Spinal cord (tissue), 10 donors: ENCODE measurements around the gene SGMS1. TPM values are rescaled to one million over a fixed set of nuclear protein-coding genes. Genes with fewer than 3 reads are reported as not detected.
"Not testable (repeated sequence)": the region's sequence is repeated elsewhere in the genome, so short reads cannot be mapped to it uniquely, and the experiment has no call there.

Source experiments
- DNase-seq, 6 donors: peaks; one replicate each; pipeline versions ENCODE4 v3.0.0 to v3.0.0-alpha.2; 2013 to 2015; ENCODE audit warnings: low spot score in 6 of 6, low read depth in 4 of 6
- H3K27ac ChIP-seq: one replicate; pipeline ENCODE4 v1.5.1; 2013; ENCODE audit warnings: low read depth, low read length, control low read depth
- H3K27me3 ChIP-seq: one replicate; pipeline ENCODE4 v1.6.1; 2013; ENCODE audit warnings: low read length; ENCODE audit not compliant: control insufficient read depth, insufficient read depth
- H3K36me3 ChIP-seq: one replicate; pipeline ENCODE4 v1.6.1; 2013; ENCODE audit warnings: low read length; ENCODE audit not compliant: control insufficient read depth, insufficient read depth
- H3K4me1 ChIP-seq: one replicate; pipeline ENCODE4 v1.6.1; 2013; ENCODE audit warnings: low read length; ENCODE audit not compliant: control insufficient read depth, insufficient read depth
- H3K4me3 ChIP-seq: one replicate; pipeline ENCODE4 v1.5.1; 2013; ENCODE audit warnings: low read depth, low read length, control low read depth
- H3K9me3 ChIP-seq: one replicate; pipeline ENCODE4 v1.6.1; 2013; ENCODE audit warnings: low read length; ENCODE audit not compliant: control insufficient read depth, insufficient read depth
- WGBS: methylation state at CpG from one replicate; pipeline ENCODE4 v1.1.5; 2013; ENCODE audit warnings: missing lambda C conversion rate; ENCODE audit not compliant: insufficient coverage; 5-methylcytosine and 5-hydroxymethylcytosine counted together
- polyA plus RNA-seq, 2 donors: library from polyadenylated mRNA; unstranded; fragments of 120-200 nt; gene quantifications; one replicate each; pipeline ENCODE4 v1.2.1, GENCODE V29; 2013; ENCODE audit not compliant: insufficient read length in 2 of 2
- total RNA-seq, 2 donors: library from RNA; depleted of rRNA in 1 of 2; stranded (reverse); fragments of 120-200 nt in 1 of 2; fragments of >200 nt in 1 of 2; gene quantifications; one replicate each; pipeline versions ENCODE4 v1.2.3 to v1.2.4, GENCODE V29; 2013 to 2014
- donor health status: healthy.

SGMS1 gene
- total and polyA plus RNA-seq, 4 donors, result 24.5 to 57.2 (median 40.5) TPM

DNA sequence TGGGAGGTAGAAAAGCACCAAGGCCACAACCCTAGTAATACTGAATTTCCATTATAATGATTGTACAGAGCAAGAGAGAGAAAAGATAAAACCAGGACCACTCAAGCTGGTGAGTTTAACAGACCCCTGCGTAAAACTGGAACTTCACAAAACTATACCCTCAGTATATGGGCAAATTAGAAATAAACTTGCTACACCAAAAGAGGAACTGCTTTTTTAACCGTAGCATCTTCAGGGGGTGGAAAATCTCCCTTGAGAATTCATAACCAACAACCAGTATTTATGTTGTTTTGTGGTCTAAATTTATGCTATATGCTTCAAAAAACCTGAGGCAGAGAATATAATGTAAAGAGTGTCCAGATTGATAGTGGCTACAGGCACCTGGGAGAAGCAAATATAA, 171.2 kb downstream of the SGMS1 start:
- no peak overlapping the region for H3K27ac ChIP-seq
- no peak overlapping the region for H3K4me3 ChIP-seq
- no peaks in the 10 kb centered on the region for H3K9me3 ChIP-seq
- DNase-seq, result no peak
- no peaks in the 10 kb centered on the region for H3K27me3 ChIP-seq
- no peaks in the 10 kb centered on the region for H3K36me3 ChIP-seq
- no CpG with 5 or more reads among the region's 2 CpGs for WGBS
- H3K4me1 ChIP-seq, result no peaks in the 10 kb centered on the region

DNA sequence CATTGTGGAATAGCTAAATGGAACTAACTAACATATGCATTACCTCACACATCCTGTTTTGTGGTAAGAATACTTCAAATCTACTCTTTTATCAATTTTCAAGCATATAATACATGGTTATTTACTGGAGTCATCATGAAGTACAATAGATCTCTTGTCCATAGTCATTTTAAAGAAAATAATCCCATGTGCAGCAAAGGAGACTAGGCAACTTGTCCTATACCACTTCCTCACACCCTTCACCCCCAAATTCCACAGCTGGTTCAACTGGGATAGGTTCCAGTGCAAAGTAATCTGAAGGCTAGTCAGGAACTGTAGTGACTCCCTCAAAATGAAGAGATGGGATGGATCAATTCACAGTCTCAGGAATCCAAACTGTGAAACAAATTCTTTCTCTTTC, 176.1 kb downstream of the SGMS1 start:
- Histone ChIP-seq H3K4me1 (no peaks in the 10 kb centered on the region), H3K36me3 (no peaks in the 10 kb centered on the region), H3K9me3 (no peaks in the 10 kb centered on the region), H3K27me3 (no peaks in the 10 kb centered on the region), H3K4me3 (no peak overlapping the region), H3K27ac (no peak overlapping the region)
- no peak for DNase-seq

DNA sequence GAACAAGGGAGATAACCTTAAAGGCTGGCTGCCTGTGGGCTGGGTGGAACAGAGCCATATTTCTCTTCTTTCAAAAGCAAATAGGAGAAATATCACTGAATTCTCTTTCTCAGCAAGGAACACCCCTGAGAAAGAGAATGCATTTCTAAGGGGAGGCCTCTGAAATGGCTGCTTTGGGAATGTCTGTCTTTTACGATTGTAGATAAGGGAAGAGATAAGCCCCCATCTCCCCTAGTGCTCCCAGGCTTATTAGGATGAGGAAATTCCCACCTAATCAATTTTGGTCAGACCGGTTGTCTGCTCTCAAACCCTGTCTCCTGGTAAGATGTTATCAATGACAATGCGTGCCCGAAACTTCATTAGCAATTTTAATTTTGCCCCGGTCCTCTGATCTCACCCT, 178.0 kb downstream of the SGMS1 start:
- not testable (repeated sequence) for H3K27me3 ChIP-seq, H3K4me3 ChIP-seq, H3K27ac ChIP-seq, H3K9me3 ChIP-seq, H3K4me1 ChIP-seq, DNase-seq, H3K36me3 ChIP-seq
- WGBS, result 81% methylated on average over 3 of the region's 5 CpGs

DNA sequence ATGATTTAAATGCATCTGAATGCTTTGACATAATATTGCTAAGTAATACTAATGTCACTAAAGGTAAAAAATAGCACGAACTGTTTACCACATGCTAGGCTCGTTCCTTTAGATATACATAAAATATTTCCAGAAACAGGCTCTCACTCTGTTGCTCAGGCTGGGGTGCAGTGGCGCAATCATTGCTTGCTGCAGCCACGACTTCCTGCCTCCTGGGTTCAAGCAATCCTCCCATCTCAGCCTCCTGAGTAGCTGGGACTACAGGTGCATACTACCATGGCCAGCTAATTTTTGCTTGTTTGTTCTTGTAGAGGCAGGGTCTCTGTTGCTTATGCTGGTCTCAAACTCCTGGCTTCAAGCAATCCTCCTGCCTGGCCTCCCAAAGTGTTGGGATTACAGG, 183.3 kb downstream of the SGMS1 start:
- H3K27me3 ChIP-seq, result no peaks in the 10 kb centered on the region
- no peak overlapping the region for H3K4me3 ChIP-seq
- H3K4me1 ChIP-seq, result no peaks in the 10 kb centered on the region
- WGBS, result 100% methylated on average over 1 of the region's 4 CpGs
- no peak overlapping the region for H3K27ac ChIP-seq
- no peaks in the 10 kb centered on the region for H3K36me3 ChIP-seq
- no peaks in the 10 kb centered on the region for H3K9me3 ChIP-seq
- DNase-seq, result no peak

GRCh38 chr10:50439806-50440205, 183.9 kb downstream of the SGMS1 start:
- Histone ChIP-seq H3K27me3 (no peaks in the 10 kb centered on the region), H3K9me3 (no peaks in the 10 kb centered on the region), H3K4me1 (no peaks in the 10 kb centered on the region), H3K4me3 (no peak overlapping the region), H3K36me3 (no peaks in the 10 kb centered on the region), H3K27ac (no peak overlapping the region)
- WGBS, result no CpG with 5 or more reads among the region's 2 CpGs
- DNase-seq, result no peak

DNA sequence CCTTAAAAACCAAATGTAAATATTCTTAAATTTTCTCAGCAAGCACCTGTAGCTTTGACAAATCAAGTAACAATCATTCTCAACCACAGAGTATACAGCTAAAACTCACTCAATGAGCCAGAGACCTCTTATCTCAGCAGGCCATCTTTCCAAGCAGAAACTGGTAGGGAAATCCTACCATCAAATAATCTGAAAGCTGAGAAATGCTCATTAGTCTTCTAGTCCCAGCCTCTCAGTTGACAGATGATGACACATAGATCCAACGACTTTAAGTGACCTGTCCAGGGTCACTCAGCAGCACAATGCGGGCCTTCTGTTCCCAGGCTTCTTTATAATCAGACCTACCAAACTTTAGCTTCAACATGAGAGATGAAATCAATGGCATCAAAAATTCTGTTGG, 184.6 kb downstream of the SGMS1 start:
- no peak for DNase-seq
- H3K27ac ChIP-seq, result no peak overlapping the region

GRCh38 chr10:50438049-50438936, 185.5 kb downstream of the SGMS1 start:
- WGBS, result 91% methylated on average over 2 of the region's 6 CpGs
- no peaks in the 10 kb centered on the region for H3K36me3 ChIP-seq
- no peaks in the 10 kb centered on the region for H3K27me3 ChIP-seq
- no peak overlapping the region for H3K27ac ChIP-seq
- H3K9me3 ChIP-seq, result no peaks in the 10 kb centered on the region
- H3K4me3 ChIP-seq, result no peak overlapping the region
- DNase-seq, result no peak
- no peaks in the 10 kb centered on the region for H3K4me1 ChIP-seq

More for the DNA sequence above, 184.6 kb downstream of the SGMS1 start:
- Histone ChIP-seq H3K27me3 (no peaks in the 10 kb centered on the region), H3K36me3 (no peaks in the 10 kb centered on the region), H3K4me1 (no peaks in the 10 kb centered on the region), H3K4me3 (no peak overlapping the region), H3K9me3 (no peaks in the 10 kb centered on the region)
- WGBS, result no CpG with 5 or more reads among the region's 2 CpGs

GRCh38 chr10:50437248-50437647, 186.5 kb downstream of the SGMS1 start:
- WGBS, result no CpG with 5 or more reads among the region's 1 CpG
- Histone ChIP-seq H3K4me3 (no peak overlapping the region), H3K36me3 (no peaks in the 10 kb centered on the region), H3K27ac (no peak overlapping the region), H3K4me1 (no peaks in the 10 kb centered on the region), H3K9me3 (no peaks in the 10 kb centered on the region), H3K27me3 (no peaks in the 10 kb centered on the region)
- DNase-seq, result no peak

GRCh38 chr10:50436805-50437204, 187.0 kb downstream of the SGMS1 start:
- Histone ChIP-seq H3K4me3 (no peak overlapping the region), H3K4me1 (no peaks in the 10 kb centered on the region), H3K36me3 (no peaks in the 10 kb centered on the region), H3K27ac (no peak overlapping the region), H3K27me3 (no peaks in the 10 kb centered on the region), H3K9me3 (no peaks in the 10 kb centered on the region)
- no peak for DNase-seq
- WGBS, result no CpG with 5 or more reads among the region's 4 CpGs
